ENCODE data around the gene GRXCR2.

- TF ChIP-seq CREB5 (CRISPR knock-in tag; IDR thresholded peaks at IDR 0.05; ENCODE audit: low read depth) (no peak), ZFP3 (CRISPR knock-in tag; IDR thresholded peaks at IDR 0.05) (no peak), ZFP30 (CRISPR knock-in tag; IDR thresholded peaks at IDR 0.05) (no peak), PATZ1 (CRISPR knock-in tag; IDR thresholded peaks at IDR 0.05; ENCODE audit: borderline replicate concordance) (no peak)
Measured at GRCh38 chr5:145859453-145859852, 13.4 kb downstream of the GRXCR2 start.

All from SK-N-SH treated with all-trans-retinoic acid at 6 μM for 48 hours (cell line).